Neural crest cell (in vitro differentiated cells): ENCODE results near the gene TUB. TPM values are rescaled to one million over a fixed set of nuclear protein-coding genes. Genes with fewer than 3 reads are reported as not detected.

ENCODE experiments used
- DNase-seq: peaks from one replicate; pipeline ENCODE4 v3.0.0; 2021; ENCODE audit warnings: low read depth, mixed read lengths, low spot score
- H3K27ac Mint-ChIP-seq: one replicate; pipeline ENCODE4 v1.8.0; 2021; ENCODE audit warnings: mild to moderate bottlenecking, mixed read lengths; ENCODE audit not compliant: unreplicated experiment
- H3K27me3 Mint-ChIP-seq: 2 replicates; pipeline ENCODE4 v1.8.0; 2021; ENCODE audit warnings: low read depth, mild to moderate bottlenecking, mixed read lengths
- H3K36me3 Mint-ChIP-seq: 2 replicates; pipeline ENCODE4 v1.8.0; 2021; ENCODE audit warnings: low read depth, mild to moderate bottlenecking, mixed read lengths
- H3K4me1 Mint-ChIP-seq: 2 replicates; pipeline ENCODE4 v1.8.0; 2021; ENCODE audit warnings: mixed read lengths
- H3K4me3 Mint-ChIP-seq: one replicate; pipeline ENCODE4 v1.8.0; 2021; ENCODE audit warnings: mild to moderate bottlenecking, mixed read lengths
- H3K9me3 Mint-ChIP-seq: 2 replicates; pipeline ENCODE4 v1.8.0; 2021; ENCODE audit warnings: mixed read lengths
- total RNA-seq: library from RNA; stranded (reverse); gene quantifications from 2 replicates; pipeline ENCODE4 v1.2.1, GENCODE V29; 2021
- TF ChIP-seq, protein P1 (sequence below): fragments of 200-600 bp; sonication (generic); conservative IDR thresholded peaks from 2 replicates; pipeline ENCODE4 v1.5.0; 2021; ENCODE audit warnings: antibody characterized with exemption, mild to moderate bottlenecking

TUB gene
- total RNA-seq, 1 donor from 2014 or later, result 23.7 TPM

DNA sequence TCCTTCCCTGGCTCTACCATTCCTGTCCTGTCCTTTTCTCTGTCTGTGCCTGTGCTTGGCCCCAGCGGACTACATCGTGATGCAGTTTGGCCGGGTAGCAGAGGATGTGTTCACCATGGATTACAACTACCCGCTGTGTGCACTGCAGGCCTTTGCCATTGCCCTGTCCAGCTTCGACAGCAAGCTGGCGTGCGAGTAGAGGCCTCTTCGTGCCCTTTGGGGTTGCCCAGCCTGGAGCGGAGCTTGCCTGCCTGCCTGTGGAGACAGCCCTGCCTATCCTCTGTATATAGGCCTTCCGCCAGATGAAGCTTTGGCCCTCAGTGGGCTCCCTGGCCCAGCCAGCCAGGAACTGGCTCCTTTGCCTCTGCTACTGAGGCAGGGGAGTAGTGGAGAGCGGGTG lies 20.4 kb downstream of the TUB start:
- Mint-ChIP-seq H3K9me3 (no peaks in the 10 kb centered on the region), H3K36me3 (no peaks in the 10 kb centered on the region), H3K27me3 (no peaks in the 10 kb centered on the region), H3K4me1 (no peaks in the 10 kb centered on the region), H3K27ac (peak overlapping the region; percentile 10), H3K4me3 (no peak overlapping the region)
- TF ChIP-seq, protein P1, sequence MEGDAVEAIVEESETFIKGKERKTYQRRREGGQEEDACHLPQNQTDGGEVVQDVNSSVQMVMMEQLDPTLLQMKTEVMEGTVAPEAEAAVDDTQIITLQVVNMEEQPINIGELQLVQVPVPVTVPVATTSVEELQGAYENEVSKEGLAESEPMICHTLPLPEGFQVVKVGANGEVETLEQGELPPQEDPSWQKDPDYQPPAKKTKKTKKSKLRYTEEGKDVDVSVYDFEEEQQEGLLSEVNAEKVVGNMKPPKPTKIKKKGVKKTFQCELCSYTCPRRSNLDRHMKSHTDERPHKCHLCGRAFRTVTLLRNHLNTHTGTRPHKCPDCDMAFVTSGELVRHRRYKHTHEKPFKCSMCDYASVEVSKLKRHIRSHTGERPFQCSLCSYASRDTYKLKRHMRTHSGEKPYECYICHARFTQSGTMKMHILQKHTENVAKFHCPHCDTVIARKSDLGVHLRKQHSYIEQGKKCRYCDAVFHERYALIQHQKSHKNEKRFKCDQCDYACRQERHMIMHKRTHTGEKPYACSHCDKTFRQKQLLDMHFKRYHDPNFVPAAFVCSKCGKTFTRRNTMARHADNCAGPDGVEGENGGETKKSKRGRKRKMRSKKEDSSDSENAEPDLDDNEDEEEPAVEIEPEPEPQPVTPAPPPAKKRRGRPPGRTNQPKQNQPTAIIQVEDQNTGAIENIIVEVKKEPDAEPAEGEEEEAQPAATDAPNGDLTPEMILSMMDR, result no peak
- no peak for DNase-seq

DNA sequence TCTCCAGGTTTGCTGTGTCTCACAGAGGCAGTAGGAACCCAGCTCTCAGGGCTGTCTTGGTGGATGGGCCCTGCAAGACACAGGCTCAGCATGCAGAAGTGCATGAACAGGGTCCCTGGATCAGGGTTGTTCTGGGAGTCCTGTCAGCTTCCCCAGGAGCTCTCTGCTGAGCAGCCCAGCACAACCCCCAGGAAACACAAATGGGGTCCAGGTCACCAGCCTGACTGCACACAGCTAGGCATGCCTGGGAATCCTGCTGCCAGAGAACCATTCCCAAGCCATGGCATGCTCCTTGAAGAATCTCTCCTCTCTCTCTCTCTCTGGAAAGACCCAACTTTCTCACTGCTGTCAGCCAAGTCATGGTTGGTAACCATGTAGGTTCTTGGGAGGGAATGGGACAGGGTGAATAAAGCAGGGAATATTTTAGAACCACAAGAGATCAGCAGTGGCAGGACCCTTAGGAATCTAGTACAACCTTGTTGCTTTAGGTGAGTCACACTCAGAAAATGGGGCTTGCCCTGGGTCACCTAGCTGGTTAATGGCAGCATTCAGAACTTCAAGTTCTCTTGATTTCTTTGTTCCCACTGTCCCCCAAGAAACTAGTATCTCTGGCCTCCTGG lies 21.4 kb downstream of the TUB start:
- no peak overlapping the region for H3K27ac Mint-ChIP-seq
- no peaks in the 10 kb centered on the region for H3K36me3 Mint-ChIP-seq
- no peaks in the 10 kb centered on the region for H3K9me3 Mint-ChIP-seq
- no peaks in the 10 kb centered on the region for H3K4me1 Mint-ChIP-seq
- no peak overlapping the region for H3K4me3 Mint-ChIP-seq
- TF ChIP-seq, protein P1, result no peak
- DNase-seq, result no peak
- H3K27me3 Mint-ChIP-seq, result no peaks in the 10 kb centered on the region

DNA sequence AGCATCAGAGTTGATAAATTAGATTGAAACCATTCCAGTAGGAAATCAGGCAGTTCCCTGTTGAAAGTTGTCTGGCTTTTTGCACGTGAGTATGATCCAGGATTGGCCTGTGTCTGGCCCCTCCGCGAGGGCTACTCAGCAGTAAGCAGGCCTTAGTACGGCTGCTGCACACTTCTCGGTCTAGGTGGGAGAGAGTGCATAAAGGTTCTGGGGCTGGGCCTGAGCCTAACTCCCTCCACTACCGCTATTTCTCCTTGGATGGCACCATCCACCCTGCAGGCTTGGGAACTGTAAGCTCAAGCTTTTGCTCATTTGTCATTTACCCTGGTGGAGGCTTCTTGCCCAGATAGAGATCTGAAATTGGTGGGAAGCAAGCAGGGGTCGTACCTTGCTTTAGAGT lies 22.0 kb downstream of the TUB start:
- Mint-ChIP-seq H3K4me1 (no peaks in the 10 kb centered on the region), H3K27me3 (no peaks in the 10 kb centered on the region), H3K36me3 (no peaks in the 10 kb centered on the region), H3K4me3 (no peak overlapping the region), H3K9me3 (no peaks in the 10 kb centered on the region), H3K27ac (no peak overlapping the region)
- TF ChIP-seq, protein P1, result no peak
- DNase-seq, result no peak

DNA sequence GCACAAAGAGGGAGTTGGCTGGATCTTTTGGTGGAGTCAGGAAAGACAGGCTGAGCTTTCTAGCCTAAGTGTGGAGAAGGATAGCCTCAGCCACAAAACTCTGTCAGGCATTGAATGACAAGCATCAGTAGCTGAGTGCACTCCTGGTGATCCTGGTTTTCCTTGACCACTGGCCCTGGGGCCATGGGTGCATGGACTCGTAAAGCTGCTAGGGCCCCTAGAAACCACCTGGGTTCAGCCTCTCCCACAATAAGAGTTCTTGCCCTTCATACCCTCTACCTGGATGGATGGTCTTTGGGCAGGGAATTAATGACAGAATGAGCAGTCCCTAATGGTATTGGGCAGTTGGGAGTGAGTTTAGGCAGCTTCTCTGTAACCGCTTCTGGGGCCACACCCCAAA lies 22.9 kb downstream of the TUB start:
- Mint-ChIP-seq H3K36me3 (no peaks in the 10 kb centered on the region), H3K27ac (peak overlapping the region; percentile 1), H3K4me3 (no peak overlapping the region), H3K4me1 (no peaks in the 10 kb centered on the region), H3K9me3 (no peaks in the 10 kb centered on the region), H3K27me3 (no peaks in the 10 kb centered on the region)
- no peak for DNase-seq
- TF ChIP-seq, protein P1, result no peak

DNA sequence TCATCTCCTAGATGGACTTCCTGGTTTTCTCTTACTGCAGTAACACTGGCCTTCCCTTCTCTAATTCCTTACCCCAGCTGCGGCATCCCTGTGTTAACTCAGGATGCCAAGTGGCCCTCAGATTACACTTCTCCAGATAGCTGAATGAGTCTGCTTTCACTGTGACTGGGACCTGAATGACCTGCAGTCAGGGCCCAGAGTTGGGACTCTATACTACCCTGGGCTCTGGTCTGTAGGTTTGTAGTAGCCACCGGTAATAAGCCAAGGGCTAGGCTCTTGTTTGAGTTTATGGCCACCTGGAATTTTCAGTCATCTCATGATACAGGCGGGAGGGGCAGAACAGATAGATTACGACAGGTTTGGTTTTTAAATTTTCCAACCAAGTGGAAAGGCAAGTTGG lies 24.1 kb downstream of the TUB start:
- Mint-ChIP-seq H3K9me3 (no peaks in the 10 kb centered on the region), H3K36me3 (no peaks in the 10 kb centered on the region), H3K4me1 (no peaks in the 10 kb centered on the region), H3K4me3 (no peak overlapping the region), H3K27me3 (no peaks in the 10 kb centered on the region), H3K27ac (no peak overlapping the region)
- DNase-seq, result no peak
- TF ChIP-seq, protein P1, result no peak
